Peyer's patch (tissue), 4 donors: ENCODE results near the gene RSU1.

ENCODE experiments used
- POLR2A ChIP-seq, 2 donors: fragments of 450-650 bp; IDR thresholded peaks; one replicate each; pipeline ENCODE4 v1.5.1; 2017; ENCODE audit warnings: antibody characterized with exemption in 2 of 2, mild to moderate bottlenecking in 2 of 2, moderate library complexity in 2 of 2
- TF ChIP-seq, protein P1 (sequence below), 6 experiments: fragments of 450-650 bp in 4 of 6; fragments of 200-600 bp in 2 of 6; sonication (generic) in 1 of 6; IDR thresholded peaks; one replicate each; pipeline ENCODE4 v1.5.1; 2017 to 2019; ENCODE audit warnings: antibody characterized with exemption in 6 of 6, mild to moderate bottlenecking in 3 of 6, moderate library complexity in 1 of 6

DNA sequence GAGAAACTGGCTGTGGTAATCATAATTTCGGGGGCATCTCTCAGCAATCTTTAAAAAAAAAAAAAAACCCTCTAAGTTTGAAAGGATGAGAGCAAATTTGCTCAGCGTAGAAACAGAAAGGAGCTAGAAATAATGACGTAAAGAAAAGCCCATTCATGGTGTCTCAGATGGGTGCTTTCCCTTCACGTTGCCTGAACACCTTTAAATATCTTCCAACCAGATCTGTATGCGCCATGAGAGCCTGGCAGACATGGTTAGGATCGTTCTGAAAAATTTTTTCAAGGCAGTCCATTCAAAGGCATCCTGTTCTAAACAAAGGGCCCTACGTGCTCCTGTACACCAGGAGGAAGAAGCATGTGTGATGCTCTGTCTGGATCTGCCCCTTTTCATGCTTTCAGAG is 154.3 kb downstream of the RSU1 start:
- TF ChIP-seq, protein P1, sequence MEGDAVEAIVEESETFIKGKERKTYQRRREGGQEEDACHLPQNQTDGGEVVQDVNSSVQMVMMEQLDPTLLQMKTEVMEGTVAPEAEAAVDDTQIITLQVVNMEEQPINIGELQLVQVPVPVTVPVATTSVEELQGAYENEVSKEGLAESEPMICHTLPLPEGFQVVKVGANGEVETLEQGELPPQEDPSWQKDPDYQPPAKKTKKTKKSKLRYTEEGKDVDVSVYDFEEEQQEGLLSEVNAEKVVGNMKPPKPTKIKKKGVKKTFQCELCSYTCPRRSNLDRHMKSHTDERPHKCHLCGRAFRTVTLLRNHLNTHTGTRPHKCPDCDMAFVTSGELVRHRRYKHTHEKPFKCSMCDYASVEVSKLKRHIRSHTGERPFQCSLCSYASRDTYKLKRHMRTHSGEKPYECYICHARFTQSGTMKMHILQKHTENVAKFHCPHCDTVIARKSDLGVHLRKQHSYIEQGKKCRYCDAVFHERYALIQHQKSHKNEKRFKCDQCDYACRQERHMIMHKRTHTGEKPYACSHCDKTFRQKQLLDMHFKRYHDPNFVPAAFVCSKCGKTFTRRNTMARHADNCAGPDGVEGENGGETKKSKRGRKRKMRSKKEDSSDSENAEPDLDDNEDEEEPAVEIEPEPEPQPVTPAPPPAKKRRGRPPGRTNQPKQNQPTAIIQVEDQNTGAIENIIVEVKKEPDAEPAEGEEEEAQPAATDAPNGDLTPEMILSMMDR (IDR thresholded peaks at IDR 0.05), result no peak
- no peak for TF ChIP-seq POLR2A (IDR thresholded peaks at IDR 0.05)
